H9 (cell line): ENCODE measurements around the gene F8. TPM values are rescaled to one million over a fixed set of nuclear protein-coding genes. Genes with fewer than 3 reads are reported as not detected.
"Not testable (repeated sequence)": the region's sequence is repeated elsewhere in the genome, so short reads cannot be mapped to it uniquely, and the experiment has no call there.

Experiments used
- DNase-seq: peaks from one replicate; pipeline ENCODE4 v3.0.0-alpha.2; 2017
- H2AFZ ChIP-seq: one replicate; pipeline ENCODE4 v1.6.1; 2013; ENCODE audit warnings: mild to moderate bottlenecking, low read length, control low read depth, moderate library complexity
- H2AK5ac ChIP-seq: 2 replicates; pipeline ENCODE4 v1.6.1; 2013; ENCODE audit warnings: low read length, control low read depth, mixed read lengths; ENCODE audit not compliant: insufficient read length
- H2BK120ac ChIP-seq: one replicate; pipeline ENCODE4 v1.6.1; 2013; ENCODE audit warnings: low read depth, mild to moderate bottlenecking, low read length, control low read depth, inconsistent platforms; ENCODE audit not compliant: poor library complexity, severe bottlenecking
- H2BK12ac ChIP-seq: 2 replicates; pipeline ENCODE4 v1.6.1; 2013; ENCODE audit warnings: low read length, control low read depth, mixed read lengths, low read depth; ENCODE audit not compliant: insufficient read length
- H2BK15ac ChIP-seq: 2 replicates; pipeline ENCODE4 v1.6.1; 2013; ENCODE audit warnings: low read depth, low read length, control low read depth
- H2BK20ac ChIP-seq: one replicate; pipeline ENCODE4 v1.6.1; 2013; ENCODE audit warnings: low read depth, mild to moderate bottlenecking, low read length, control low read depth, inconsistent platforms; ENCODE audit not compliant: poor library complexity, severe bottlenecking
- H2BK5ac ChIP-seq: 2 replicates; pipeline ENCODE4 v1.6.1; 2013; ENCODE audit warnings: low read length, control low read depth, mixed read lengths; ENCODE audit not compliant: insufficient read length
- H3K14ac ChIP-seq: 2 replicates; pipeline ENCODE4 v1.6.1; 2013; ENCODE audit warnings: low read length, control low read depth; ENCODE audit not compliant: insufficient read depth
- H3K18ac ChIP-seq: 2 replicates; pipeline ENCODE4 v1.6.1; 2013; ENCODE audit warnings: low read depth, mild to moderate bottlenecking, mixed read lengths, low read length, control low read depth; ENCODE audit not compliant: insufficient read length
- H3K23ac ChIP-seq: 2 replicates; pipeline ENCODE4 v1.6.1; 2013; ENCODE audit warnings: low read length, control low read depth, mixed read lengths, low read depth; ENCODE audit not compliant: insufficient read length
- H3K23me2 ChIP-seq: 2 replicates; pipeline ENCODE4 v1.6.1; 2013; ENCODE audit warnings: low read depth, mild to moderate bottlenecking, mixed read lengths, low read length, control low read depth; ENCODE audit not compliant: insufficient read length, poor library complexity, severe bottlenecking
- H3K27ac ChIP-seq: 2 replicates; pipeline ENCODE4 v1.5.1; 2013; ENCODE audit warnings: low read length, control low read depth, mixed read lengths, low read depth; ENCODE audit not compliant: insufficient read length
- H3K27me3 ChIP-seq: 2 replicates; pipeline ENCODE4 v1.6.1; 2013; ENCODE audit warnings: low read length, control low read depth, inconsistent platforms; ENCODE audit not compliant: insufficient read depth
- H3K4ac ChIP-seq: 2 replicates; pipeline ENCODE4 v1.6.1; 2013; ENCODE audit warnings: low read depth, mild to moderate bottlenecking, control low read depth, inconsistent platforms, low read length, moderate library complexity
- H3K4me1 ChIP-seq: 2 replicates; pipeline ENCODE4 v1.6.1; 2013; ENCODE audit warnings: low read length, control low read depth, inconsistent platforms; ENCODE audit not compliant: insufficient read depth
- H3K4me2 ChIP-seq: 2 replicates; pipeline ENCODE4 v1.6.1; 2013; ENCODE audit warnings: low read length, control low read depth, mixed read lengths; ENCODE audit not compliant: insufficient read length, insufficient read depth
- H3K56ac ChIP-seq: 2 replicates; pipeline ENCODE4 v1.6.1; 2013; ENCODE audit warnings: low read depth, mild to moderate bottlenecking, mixed read lengths, low read length, control low read depth; ENCODE audit not compliant: insufficient read length
- H3K79me1 ChIP-seq: 2 replicates; pipeline ENCODE4 v1.6.1; 2013; ENCODE audit warnings: low read depth, mild to moderate bottlenecking, moderate library complexity, low read length, control low read depth, inconsistent platforms; ENCODE audit not compliant: insufficient read depth, poor library complexity, severe bottlenecking
- H3K79me2 ChIP-seq: 2 replicates; pipeline ENCODE4 v1.6.1; 2013; ENCODE audit warnings: low read length, control low read depth, inconsistent platforms; ENCODE audit not compliant: insufficient read depth
- H3K9ac ChIP-seq: 2 replicates; pipeline ENCODE4 v1.6.1; 2013; ENCODE audit warnings: low read length, control low read depth, mixed read lengths; ENCODE audit not compliant: insufficient read length; ENCODE audit errors: extremely low read depth
- H3K9me3 ChIP-seq: one replicate; pipeline ENCODE4 v1.6.1; 2013; ENCODE audit warnings: low read depth, low read length, inconsistent platforms; ENCODE audit not compliant: control insufficient read depth
- H3T11ph ChIP-seq: one replicate; pipeline ENCODE4 v1.6.1; 2013; ENCODE audit warnings: mild to moderate bottlenecking, low read length, control low read depth, inconsistent platforms
- H4K20me1 ChIP-seq: one replicate; pipeline ENCODE4 v1.6.1; 2013; ENCODE audit not compliant: control insufficient read depth, insufficient read length, insufficient read depth
- H4K5ac ChIP-seq: 2 replicates; pipeline ENCODE4 v1.6.1; 2013; ENCODE audit warnings: low read depth, mild to moderate bottlenecking, mixed read lengths, low read length, control low read depth; ENCODE audit not compliant: insufficient read length
- H4K8ac ChIP-seq: replicated peaks from 2 replicates; pipeline ENCODE4 v1.6.1; 2013; ENCODE audit warnings: low read length, control low read depth, mixed read lengths, low read depth; ENCODE audit not compliant: insufficient read length
- H4K91ac ChIP-seq: 2 replicates; pipeline ENCODE4 v1.6.1; 2013; ENCODE audit warnings: low read depth, mild to moderate bottlenecking, moderate library complexity, mixed read lengths, low read length, control low read depth; ENCODE audit not compliant: insufficient read length
- H3K27ac Mint-ChIP-seq, 3 experiments: 2 replicates in 2 of 3; 3 replicates in 1 of 3; pipeline ENCODE4 v1.8.0; 2020 to 2021; ENCODE audit warnings: mixed read lengths in 3 of 3, mild to moderate bottlenecking in 1 of 3, moderate library complexity in 1 of 3
- H3K27me3 Mint-ChIP-seq: 2 replicates; pipeline ENCODE4 v1.8.0; 2021; ENCODE audit warnings: low read depth, mild to moderate bottlenecking, moderate library complexity, mixed read lengths
- H3K36me3 Mint-ChIP-seq, 3 experiments: 2 replicates in 2 of 3; 3 replicates in 1 of 3; pipeline ENCODE4 v1.8.0; 2020 to 2021; ENCODE audit warnings: low read depth in 3 of 3, mixed read lengths in 3 of 3; ENCODE audit not compliant: insufficient read depth in 1 of 3
- H3K4me1 Mint-ChIP-seq, 2 experiments: 2 replicates each; pipeline ENCODE4 v1.8.0; 2020; ENCODE audit warnings: mixed read lengths in 2 of 2
- H3K4me3 Mint-ChIP-seq, 2 experiments: 2 replicates in 1 of 2; 3 replicates in 1 of 2; pipeline ENCODE4 v1.8.0; 2020 to 2021; ENCODE audit warnings: mild to moderate bottlenecking in 2 of 2, mixed read lengths in 2 of 2, moderate library complexity in 1 of 2
- H3K9me3 Mint-ChIP-seq, 2 experiments: 2 replicates in 1 of 2; 3 replicates in 1 of 2; pipeline ENCODE4 v1.8.0; 2020; ENCODE audit warnings: mild to moderate bottlenecking in 2 of 2, mixed read lengths in 2 of 2, moderate library complexity in 1 of 2
- WGBS: extraction: QIAGEN DNeasy Blood & Tissue Kit; methylation state at CpG from one replicate; pipeline ENCODE4 v1.1.7; 2013; ENCODE audit warnings: missing lambda C conversion rate, low lambda C conversion rate, mixed read lengths; ENCODE audit not compliant: insufficient read length; ENCODE audit errors: extremely low coverage; 5-methylcytosine and 5-hydroxymethylcytosine counted together
- total RNA-seq: library from RNA; stranded (reverse); gene quantifications from 2 replicates; pipeline ENCODE4 v1.2.1, GENCODE V29; 2021
- TF ChIP-seq, protein P1 (sequence below): fragments of 200-600 bp; sonication (generic); conservative IDR thresholded peaks from 3 replicates; pipeline ENCODE4 v1.8.0; 2021; ENCODE audit warnings: antibody characterized with exemption, mild to moderate bottlenecking

The F8 gene
- total RNA-seq, 1 experiment from 2014 or later = 3.1 TPM

DNA sequence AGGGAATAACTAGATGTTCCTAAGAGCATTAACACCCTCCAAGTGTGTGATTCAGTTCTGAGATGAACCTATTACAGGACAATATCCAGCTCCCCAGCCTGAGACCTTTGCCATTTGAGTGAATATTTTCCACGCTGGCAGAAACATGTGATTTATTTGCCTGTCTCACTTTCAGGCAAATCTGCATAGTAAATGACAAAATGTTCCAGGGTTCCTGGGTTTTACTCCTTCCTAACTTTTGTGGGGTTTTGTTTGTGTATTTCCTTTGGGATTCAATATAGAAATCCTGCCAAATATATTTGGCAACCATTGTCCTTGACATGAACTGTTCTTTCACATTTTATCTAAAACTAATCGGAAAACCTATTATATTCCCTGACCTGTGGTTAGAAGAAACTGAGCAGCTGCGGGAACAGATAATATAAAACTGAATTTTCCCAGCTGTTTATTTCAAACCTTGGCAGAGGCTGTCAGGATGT lies 12.5 kb downstream of the F8 start:
- no CpG with 5 or more reads among the region's 3 CpGs for WGBS
- peaks cover 51 to 56% of the 10 kb centered on the region in 2 experiments for H3K9me3 Mint-ChIP-seq
- H3K56ac ChIP-seq = no peak overlapping the region

DNA sequence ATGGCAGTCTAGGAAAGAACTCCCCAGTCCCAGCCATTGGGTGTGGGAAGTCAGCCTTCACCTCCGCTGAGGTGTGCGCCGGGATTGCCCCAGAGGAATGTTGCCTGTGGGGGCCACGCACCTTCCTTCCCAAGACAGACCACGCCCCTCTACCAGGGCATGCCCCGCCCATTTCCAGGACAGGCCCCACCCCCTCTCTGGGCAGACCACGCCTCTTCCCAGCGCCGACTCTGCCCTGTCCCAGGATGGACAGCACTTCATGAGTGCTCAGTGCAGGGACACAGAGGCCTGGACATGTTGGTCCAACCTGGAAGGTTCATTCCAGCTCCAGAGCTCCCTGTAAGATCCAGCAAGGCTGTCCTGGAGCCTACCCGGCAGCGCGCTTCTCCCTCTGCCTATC lies 13.9 kb downstream of the F8 start:
- H4K5ac ChIP-seq, H3K27ac Mint-ChIP-seq, H3K23ac ChIP-seq, H2BK120ac ChIP-seq, H3K4me1 ChIP-seq, H2BK15ac ChIP-seq, H3K27me3 Mint-ChIP-seq, H3K79me2 ChIP-seq, H2BK5ac ChIP-seq, H2AK5ac ChIP-seq, H3K4me1 Mint-ChIP-seq, H3K4me2 ChIP-seq, H4K91ac ChIP-seq, H3K23me2 ChIP-seq, H2AFZ ChIP-seq, H4K20me1 ChIP-seq, H3K4me3 Mint-ChIP-seq, H3K14ac ChIP-seq, H2BK20ac ChIP-seq, H3K9ac ChIP-seq, H3K56ac ChIP-seq, H2BK12ac ChIP-seq, H3K4ac ChIP-seq, H3K27me3 ChIP-seq, H3K18ac ChIP-seq, H3K27ac ChIP-seq, H3T11ph ChIP-seq, DNase-seq, H4K8ac ChIP-seq, H3K79me1 ChIP-seq: not testable (repeated sequence)
- Mint-ChIP-seq H3K36me3 (peaks cover 0 to 12% (median 6%) of the 10 kb centered on the region in 3 experiments; a peak in 5 of 7 replicates), H3K9me3 (peaks cover 58 to 60% of the 10 kb centered on the region in 2 experiments)
- WGBS = no CpG with 5 or more reads among the region's 12 CpGs
- H3K9me3 ChIP-seq = peaks cover 23% of the 10 kb centered on the region

More for the DNA sequence above, 12.5 kb downstream of the F8 start:
- Histone ChIP-seq H3K23ac (no peak overlapping the region), H2BK5ac (no peak overlapping the region), H2BK15ac (no peak overlapping the region), H3K14ac (no peak overlapping the region), H4K91ac (no peak overlapping the region), H4K5ac (no peak overlapping the region), H4K8ac (no peak overlapping the region), H3K18ac (no peak overlapping the region), H3K79me2 (no peaks in the 10 kb centered on the region), H3K4ac (no peak overlapping the region), H2BK20ac (no peak overlapping the region), H3K27me3 (no peaks in the 10 kb centered on the region), H3T11ph (no peak overlapping the region), H3K23me2 (no peaks in the 10 kb centered on the region), H2BK120ac (no peak overlapping the region), H3K9ac (no peak overlapping the region), H3K4me1 (no peaks in the 10 kb centered on the region), H3K9me3 (peaks cover 16% of the 10 kb centered on the region), H3K4me2 (no peak overlapping the region), H2AK5ac (no peak overlapping the region), H2AFZ (no peak overlapping the region), H3K27ac (no peak overlapping the region), H3K79me1 (no peaks in the 10 kb centered on the region), H4K20me1 (no peaks in the 10 kb centered on the region), H2BK12ac (no peak overlapping the region)
- H3K27ac Mint-ChIP-seq = no peak overlapping the region
- H3K4me1 Mint-ChIP-seq = no peaks in the 10 kb centered on the region
- H3K27me3 Mint-ChIP-seq = no peaks in the 10 kb centered on the region; the same call in 1 of the 2 replicates
- DNase-seq = no peak
- TF ChIP-seq, protein P1, sequence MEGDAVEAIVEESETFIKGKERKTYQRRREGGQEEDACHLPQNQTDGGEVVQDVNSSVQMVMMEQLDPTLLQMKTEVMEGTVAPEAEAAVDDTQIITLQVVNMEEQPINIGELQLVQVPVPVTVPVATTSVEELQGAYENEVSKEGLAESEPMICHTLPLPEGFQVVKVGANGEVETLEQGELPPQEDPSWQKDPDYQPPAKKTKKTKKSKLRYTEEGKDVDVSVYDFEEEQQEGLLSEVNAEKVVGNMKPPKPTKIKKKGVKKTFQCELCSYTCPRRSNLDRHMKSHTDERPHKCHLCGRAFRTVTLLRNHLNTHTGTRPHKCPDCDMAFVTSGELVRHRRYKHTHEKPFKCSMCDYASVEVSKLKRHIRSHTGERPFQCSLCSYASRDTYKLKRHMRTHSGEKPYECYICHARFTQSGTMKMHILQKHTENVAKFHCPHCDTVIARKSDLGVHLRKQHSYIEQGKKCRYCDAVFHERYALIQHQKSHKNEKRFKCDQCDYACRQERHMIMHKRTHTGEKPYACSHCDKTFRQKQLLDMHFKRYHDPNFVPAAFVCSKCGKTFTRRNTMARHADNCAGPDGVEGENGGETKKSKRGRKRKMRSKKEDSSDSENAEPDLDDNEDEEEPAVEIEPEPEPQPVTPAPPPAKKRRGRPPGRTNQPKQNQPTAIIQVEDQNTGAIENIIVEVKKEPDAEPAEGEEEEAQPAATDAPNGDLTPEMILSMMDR = no peak
- no peak overlapping the region for H3K4me3 Mint-ChIP-seq
- H3K36me3 Mint-ChIP-seq = peaks cover 0 to 11% (median 6%) of the 10 kb centered on the region in 3 experiments; a peak in 5 of 7 replicates
